K562 (cell line): ENCODE results near the gene STAB1. TPM values are rescaled to one million over a fixed set of nuclear protein-coding genes. Genes with fewer than 3 reads are reported as not detected.

Experiments
- CBX5 ChIP-seq: IDR thresholded peaks from 2 replicates; pipeline ENCODE4 v1.6.1; 2014; ENCODE audit warnings: low read depth, borderline replicate concordance
- CREM ChIP-seq: IDR thresholded peaks from 2 replicates; pipeline ENCODE4 v1.6.1; 2014; ENCODE audit warnings: antibody characterized with exemption, low read depth
- DNMT1 ChIP-seq: fragments of 450-650 bp; IDR thresholded peaks from 2 replicates; pipeline ENCODE4 v1.6.1; 2016; ENCODE audit warnings: antibody characterized with exemption, mild to moderate bottlenecking
- FUS ChIP-seq: fragments of 200-400 bp; formaldehyde crosslinking; optimal IDR thresholded peaks from 2 replicates; pipeline ENCODE3; 2017; ENCODE audit warnings: low read depth, low read length
- HEY1 ChIP-seq: fragments of 250-450 bp; sonication (Bioruptor Pico); IDR thresholded peaks from 2 replicates; pipeline ENCODE4 v1.5.0; 2020; ENCODE audit warnings: mild to moderate bottlenecking, moderate library complexity, borderline replicate concordance
- KLF13 ChIP-seq: fragments of 450-650 bp; IDR thresholded peaks from 2 replicates; pipeline ENCODE4 v1.6.1; 2016; ENCODE audit warnings: missing genetic modification characterization, low read depth, mild to moderate bottlenecking, missing compliant biosample characterization, moderate library complexity, borderline replicate concordance
- POU5F1 ChIP-seq: fragments of 150-350 bp; IDR thresholded peaks from 2 replicates; pipeline ENCODE4 v1.6.1; 2014; ENCODE audit warnings: borderline replicate concordance, low read length, low read depth, mild to moderate bottlenecking; ENCODE audit not compliant: partially characterized antibody
- ZNF124 ChIP-seq: sonication (generic); formaldehyde crosslinking; IDR thresholded peaks from 2 replicates; pipeline ENCODE4 v1.8.1; 2022; ENCODE audit warnings: missing genetic modification reagents
- polyA plus RNA-seq, 8 experiments: library from polyadenylated mRNA; depleted of rRNA in 4 of 8; stranded (reverse) in 5 of 8; unstranded in 3 of 8; fragments of >200 nt; fragmentation: Nextera tagmentation in 2 of 8; fragmentation: Illumina TruSeq in 1 of 8; extraction: Ambion mirVana in 2 of 8; extraction: Trizol in 1 of 8; gene quantifications; 2 replicates each; pipeline versions ENCODE4 v1.2.1 to v1.2.3, GENCODE V29; 2011 to 2014; ENCODE audit warnings: inconsistent platforms in 1 of 8, missing spikeins in 1 of 8
- total RNA-seq, 7 experiments: library from RNA; depleted of rRNA in 6 of 7; stranded (reverse); fragments of >200 nt in 6 of 7; fragmentation: Illumina TruSeq in 2 of 7; extraction: Trizol in 2 of 7; gene quantifications; 2 replicates each; pipeline versions ENCODE4 v1.2.1 to v1.2.3, GENCODE V29; 2011 to 2021; ENCODE audit warnings: low replicate concordance in 1 of 7
- TF ChIP-seq, protein P1 (sequence below): fragments of 450-650 bp; conservative IDR thresholded peaks from 2 replicates; pipeline ENCODE4 v1.6.1; 2016; ENCODE audit warnings: missing genetic modification characterization, low read depth, mild to moderate bottlenecking, control low read depth, missing compliant biosample characterization
- TF ChIP-seq, protein P2 (sequence below): fragments of 150-350 bp; IDR thresholded peaks from 2 replicates; pipeline ENCODE4 v1.6.1; 2014; ENCODE audit warnings: low read depth, mild to moderate bottlenecking, low read length, borderline replicate concordance
- TF ChIP-seq, protein P3 (sequence below), 2 experiments: fragments of 450-650 bp in 1 of 2; sonication (generic) in 1 of 2; formaldehyde crosslinking in 1 of 2; IDR thresholded peaks; 2 replicates each; pipeline versions ENCODE4 v1.7.1 to v1.9.0; 2016 to 2022; ENCODE audit warnings: inconsistent platforms in 1 of 2, mild to moderate bottlenecking in 1 of 2, missing genetic modification reagents in 1 of 2
- TF ChIP-seq, protein P4 (sequence below): fragments of 250-450 bp; sonication (Bioruptor Pico); IDR thresholded peaks from 2 replicates; pipeline ENCODE4 v1.4.0; 2020; ENCODE audit warnings: borderline replicate concordance

The STAB1 gene
- total and polyA plus RNA-seq, 9 of the 15 experiments (the other 6 are each of a cell fraction or from before 2014, with no cell fraction given) = 0.20 to 3.9 (median 1.2) TPM

DNA sequence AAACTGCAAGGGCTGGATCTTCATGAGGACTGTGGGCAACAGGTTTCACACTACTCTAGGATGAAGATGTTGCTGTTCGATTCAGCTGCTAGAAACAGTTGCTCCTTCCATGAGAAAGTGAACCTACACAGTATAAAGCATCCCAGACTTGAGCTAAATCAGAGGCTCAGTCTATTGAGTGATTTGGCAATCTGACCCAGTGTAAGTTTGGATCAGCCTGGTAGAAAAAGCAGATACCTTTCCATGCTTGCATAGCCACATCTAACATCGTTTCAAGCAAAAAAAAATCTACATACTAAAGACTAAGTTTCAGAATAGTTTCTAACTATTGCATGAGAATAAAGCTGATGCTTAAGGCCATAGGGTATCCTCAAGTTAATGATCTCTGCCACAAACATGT lies 45.9 kb downstream of the STAB1 start (continued):
- TF ChIP-seq, protein P1, sequence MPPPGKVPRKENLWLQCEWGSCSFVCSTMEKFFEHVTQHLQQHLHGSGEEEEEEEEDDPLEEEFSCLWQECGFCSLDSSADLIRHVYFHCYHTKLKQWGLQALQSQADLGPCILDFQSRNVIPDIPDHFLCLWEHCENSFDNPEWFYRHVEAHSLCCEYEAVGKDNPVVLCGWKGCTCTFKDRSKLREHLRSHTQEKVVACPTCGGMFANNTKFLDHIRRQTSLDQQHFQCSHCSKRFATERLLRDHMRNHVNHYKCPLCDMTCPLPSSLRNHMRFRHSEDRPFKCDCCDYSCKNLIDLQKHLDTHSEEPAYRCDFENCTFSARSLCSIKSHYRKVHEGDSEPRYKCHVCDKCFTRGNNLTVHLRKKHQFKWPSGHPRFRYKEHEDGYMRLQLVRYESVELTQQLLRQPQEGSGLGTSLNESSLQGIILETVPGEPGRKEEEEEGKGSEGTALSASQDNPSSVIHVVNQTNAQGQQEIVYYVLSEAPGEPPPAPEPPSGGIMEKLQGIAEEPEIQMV = no peak
- TF ChIP-seq POU5F1 = no peak
- TF ChIP-seq, protein P2, sequence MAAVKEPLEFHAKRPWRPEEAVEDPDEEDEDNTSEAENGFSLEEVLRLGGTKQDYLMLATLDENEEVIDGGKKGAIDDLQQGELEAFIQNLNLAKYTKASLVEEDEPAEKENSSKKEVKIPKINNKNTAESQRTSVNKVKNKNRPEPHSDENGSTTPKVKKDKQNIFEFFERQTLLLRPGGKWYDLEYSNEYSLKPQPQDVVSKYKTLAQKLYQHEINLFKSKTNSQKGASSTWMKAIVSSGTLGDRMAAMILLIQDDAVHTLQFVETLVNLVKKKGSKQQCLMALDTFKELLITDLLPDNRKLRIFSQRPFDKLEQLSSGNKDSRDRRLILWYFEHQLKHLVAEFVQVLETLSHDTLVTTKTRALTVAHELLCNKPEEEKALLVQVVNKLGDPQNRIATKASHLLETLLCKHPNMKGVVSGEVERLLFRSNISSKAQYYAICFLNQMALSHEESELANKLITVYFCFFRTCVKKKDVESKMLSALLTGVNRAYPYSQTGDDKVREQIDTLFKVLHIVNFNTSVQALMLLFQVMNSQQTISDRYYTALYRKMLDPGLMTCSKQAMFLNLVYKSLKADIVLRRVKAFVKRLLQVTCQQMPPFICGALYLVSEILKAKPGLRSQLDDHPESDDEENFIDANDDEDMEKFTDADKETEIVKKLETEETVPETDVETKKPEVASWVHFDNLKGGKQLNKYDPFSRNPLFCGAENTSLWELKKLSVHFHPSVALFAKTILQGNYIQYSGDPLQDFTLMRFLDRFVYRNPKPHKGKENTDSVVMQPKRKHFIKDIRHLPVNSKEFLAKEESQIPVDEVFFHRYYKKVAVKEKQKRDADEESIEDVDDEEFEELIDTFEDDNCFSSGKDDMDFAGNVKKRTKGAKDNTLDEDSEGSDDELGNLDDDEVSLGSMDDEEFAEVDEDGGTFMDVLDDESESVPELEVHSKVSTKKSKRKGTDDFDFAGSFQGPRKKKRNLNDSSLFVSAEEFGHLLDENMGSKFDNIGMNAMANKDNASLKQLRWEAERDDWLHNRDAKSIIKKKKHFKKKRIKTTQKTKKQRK = no peak
- no peak for TF ChIP-seq DNMT1
- TF ChIP-seq, protein P3, sequence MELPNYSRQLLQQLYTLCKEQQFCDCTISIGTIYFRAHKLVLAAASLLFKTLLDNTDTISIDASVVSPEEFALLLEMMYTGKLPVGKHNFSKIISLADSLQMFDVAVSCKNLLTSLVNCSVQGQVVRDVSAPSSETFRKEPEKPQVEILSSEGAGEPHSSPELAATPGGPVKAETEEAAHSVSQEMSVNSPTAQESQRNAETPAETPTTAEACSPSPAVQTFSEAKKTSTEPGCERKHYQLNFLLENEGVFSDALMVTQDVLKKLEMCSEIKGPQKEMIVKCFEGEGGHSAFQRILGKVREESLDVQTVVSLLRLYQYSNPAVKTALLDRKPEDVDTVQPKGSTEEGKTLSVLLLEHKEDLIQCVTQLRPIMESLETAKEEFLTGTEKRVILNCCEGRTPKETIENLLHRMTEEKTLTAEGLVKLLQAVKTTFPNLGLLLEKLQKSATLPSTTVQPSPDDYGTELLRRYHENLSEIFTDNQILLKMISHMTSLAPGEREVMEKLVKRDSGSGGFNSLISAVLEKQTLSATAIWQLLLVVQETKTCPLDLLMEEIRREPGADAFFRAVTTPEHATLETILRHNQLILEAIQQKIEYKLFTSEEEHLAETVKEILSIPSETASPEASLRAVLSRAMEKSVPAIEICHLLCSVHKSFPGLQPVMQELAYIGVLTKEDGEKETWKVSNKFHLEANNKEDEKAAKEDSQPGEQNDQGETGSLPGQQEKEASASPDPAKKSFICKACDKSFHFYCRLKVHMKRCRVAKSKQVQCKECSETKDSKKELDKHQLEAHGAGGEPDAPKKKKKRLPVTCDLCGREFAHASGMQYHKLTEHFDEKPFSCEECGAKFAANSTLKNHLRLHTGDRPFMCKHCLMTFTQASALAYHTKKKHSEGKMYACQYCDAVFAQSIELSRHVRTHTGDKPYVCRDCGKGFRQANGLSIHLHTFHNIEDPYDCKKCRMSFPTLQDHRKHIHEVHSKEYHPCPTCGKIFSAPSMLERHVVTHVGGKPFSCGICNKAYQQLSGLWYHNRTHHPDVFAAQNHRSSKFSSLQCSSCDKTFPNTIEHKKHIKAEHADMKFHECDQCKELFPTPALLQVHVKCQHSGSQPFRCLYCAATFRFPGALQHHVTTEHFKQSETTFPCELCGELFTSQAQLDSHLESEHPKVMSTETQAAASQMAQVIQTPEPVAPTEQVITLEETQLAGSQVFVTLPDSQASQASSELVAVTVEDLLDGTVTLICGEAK (IDR thresholded peaks at IDR 0.05) = no peak
- TF ChIP-seq, protein P3 (CRISPR knock-in tag; IDR thresholded peaks at IDR 0.05) = no peak
- no peak for TF ChIP-seq KLF13 (tag)
- TF ChIP-seq CBX5 = no peak
- no peak for TF ChIP-seq HEY1 (CRISPR knock-in tag)
- TF ChIP-seq FUS = no peak
- TF ChIP-seq, protein P4, sequence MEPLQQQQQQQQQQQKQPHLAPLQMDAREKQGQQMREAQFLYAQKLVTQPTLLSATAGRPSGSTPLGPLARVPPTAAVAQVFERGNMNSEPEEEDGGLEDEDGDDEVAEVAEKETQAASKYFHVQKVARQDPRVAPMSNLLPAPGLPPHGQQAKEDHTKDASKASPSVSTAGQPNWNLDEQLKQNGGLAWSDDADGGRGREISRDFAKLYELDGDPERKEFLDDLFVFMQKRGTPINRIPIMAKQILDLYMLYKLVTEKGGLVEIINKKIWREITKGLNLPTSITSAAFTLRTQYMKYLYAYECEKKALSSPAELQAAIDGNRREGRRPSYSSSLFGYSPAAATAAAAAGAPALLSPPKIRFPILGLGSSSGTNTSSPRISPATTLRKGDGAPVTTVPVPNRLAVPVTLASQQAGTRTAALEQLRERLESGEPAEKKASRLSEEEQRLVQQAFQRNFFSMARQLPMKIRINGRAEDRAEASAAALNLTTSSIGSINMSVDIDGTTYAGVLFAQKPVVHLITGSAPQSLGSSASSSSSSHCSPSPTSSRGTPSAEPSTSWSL (CRISPR knock-in tag) = no peak
- no peak for TF ChIP-seq ZNF124 (CRISPR knock-in tag)
- no peak for TF ChIP-seq CREM
